ENCODE measurements around the gene CRACDL. TPM values are rescaled to one million over a fixed set of nuclear protein-coding genes. Genes with fewer than 3 reads are reported as not detected.

Gene CRACDL
- total RNA-seq, 1 experiment from 2014 or later = 1.1 TPM

- peaks cover 9% of the 10 kb centered on the region for H3K4me1 Mint-ChIP-seq (ENCODE audit: low read depth, unreplicated experiment)
- TF ChIP-seq CTCF (IDR thresholded peaks at IDR 0.05; ENCODE audit: insufficient read depth in 1 of 2, low read depth in 1 of 2, low read length in 1 of 2, severe bottlenecking in 1 of 2, unreplicated experiment in 1 of 2) = no peak
- CTCF ChIA-PET = interaction anchor here (1.6 kb wide), 1 partner anchor 181 kb away, joined by 6 read pairs; no protein-coding TSS in a partner anchor
These were observed 105.4 kb downstream of the CRACDL start for GRCh38 chr2:98830571-98831145.

GRCh38 chr2:98829581-98830270, 106.3 kb downstream of the CRACDL start:
- no TSS peak for BruUV-seq (replicated peaks)
- Mint-ChIP-seq H3K4me1 (ENCODE audit: low read depth, unreplicated experiment) (peaks cover 9% of the 10 kb centered on the region), H3K36me3 (ENCODE audit: insufficient read depth, unreplicated experiment) (no peaks in the 10 kb centered on the region), H3K27ac (ENCODE audit: unreplicated experiment) (no peak overlapping the region), H3K27me3 (ENCODE audit: insufficient read depth, unreplicated experiment) (no peaks in the 10 kb centered on the region), H3K4me3 (ENCODE audit: unreplicated experiment) (no peak overlapping the region), H3K9me3 (ENCODE audit: unreplicated experiment) (no peaks in the 10 kb centered on the region)
- CTCF ChIA-PET = interaction anchor here (1.6 kb wide), 1 partner anchor 180 kb away, joined by 6 read pairs; no protein-coding TSS in a partner anchor
- TF ChIP-seq CTCF (IDR thresholded peaks at IDR 0.05; ENCODE audit: insufficient read depth in 1 of 2, low read depth in 1 of 2, low read length in 1 of 2, severe bottlenecking in 1 of 2, unreplicated experiment in 1 of 2) = no peak
- intact Hi-C loops (cut with micrococcal nuclease; ENCODE audit: unreplicated experiment) = no loop called here
- Histone ChIP-seq H3K4me1 (peaks cover 3% of the 10 kb centered on the region; the same call in 1 of the 2 replicates), H3K36me3 (ENCODE audit: control insufficient read depth, insufficient read depth, low read length) (no peaks in the 10 kb centered on the region), H3K9me3 (no peaks in the 10 kb centered on the region), H3K27me3 (replicated peaks; ENCODE audit: control insufficient read depth, insufficient read depth, low read length) (no peaks in the 10 kb centered on the region), H3K4me3 (ENCODE audit: low read depth, low read length) (no peak overlapping the region)
- POLR2A ChIA-PET = no interaction called here
- DNase-seq = no peak

More at GRCh38 chr2:98830571-98831145, 105.4 kb downstream of the CRACDL start:
- Histone ChIP-seq H3K27me3 (replicated peaks; ENCODE audit: control insufficient read depth, insufficient read depth, low read length) (no peaks in the 10 kb centered on the region), H3K4me1 (peaks cover 3% of the 10 kb centered on the region; the same call in 1 of the 2 replicates), H3K4me3 (ENCODE audit: low read depth, low read length) (no peak overlapping the region), H3K36me3 (ENCODE audit: control insufficient read depth, insufficient read depth, low read length) (no peaks in the 10 kb centered on the region), H3K9me3 (no peaks in the 10 kb centered on the region)
- Mint-ChIP-seq H3K27ac (ENCODE audit: unreplicated experiment) (no peak overlapping the region), H3K27me3 (ENCODE audit: insufficient read depth, unreplicated experiment) (no peaks in the 10 kb centered on the region), H3K9me3 (ENCODE audit: unreplicated experiment) (no peaks in the 10 kb centered on the region), H3K4me3 (ENCODE audit: unreplicated experiment) (no peak overlapping the region), H3K36me3 (ENCODE audit: insufficient read depth, unreplicated experiment) (no peaks in the 10 kb centered on the region)
- no peak for DNase-seq
- intact Hi-C loops (cut with micrococcal nuclease; ENCODE audit: unreplicated experiment) = no loop called here
- no TSS peak for BruUV-seq (replicated peaks)
- POLR2A ChIA-PET = no interaction called here

DNA sequence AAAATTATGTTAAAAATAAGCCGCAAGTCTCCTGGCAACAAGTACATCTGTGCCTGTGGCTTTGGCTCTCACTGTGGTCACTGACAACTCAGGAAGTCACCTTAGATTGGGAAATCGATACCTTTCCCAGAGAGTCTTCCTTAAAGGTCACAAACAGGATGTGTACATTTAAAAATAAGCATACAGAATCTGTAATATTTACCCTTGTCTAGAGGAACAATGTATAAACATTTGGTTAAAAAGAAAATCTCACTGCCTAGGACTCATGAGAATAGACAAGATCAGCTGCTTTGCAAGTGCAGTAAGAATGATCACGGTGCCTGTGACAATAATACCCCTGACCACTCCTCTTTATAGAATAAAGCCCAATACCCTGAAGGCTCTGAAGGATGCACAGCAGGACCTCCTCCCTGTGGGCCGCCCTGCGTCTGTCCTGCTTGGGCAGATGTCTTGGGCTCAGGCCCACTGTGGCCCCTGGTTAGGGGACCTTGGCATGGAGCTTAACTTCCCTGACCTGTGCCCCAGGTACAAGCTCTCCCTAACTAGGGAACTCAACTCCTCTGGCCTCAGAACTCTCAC, 107.1 kb downstream of the CRACDL start:
- H3K36me3 Mint-ChIP-seq (ENCODE audit: insufficient read depth, unreplicated experiment) = no peaks in the 10 kb centered on the region
- BruUV-seq (replicated peaks) = no TSS peak
- Histone ChIP-seq H3K4me3 (ENCODE audit: low read depth, low read length) (no peak overlapping the region), H3K9me3 (no peaks in the 10 kb centered on the region), H3K36me3 (ENCODE audit: control insufficient read depth, insufficient read depth, low read length) (no peaks in the 10 kb centered on the region), H3K27me3 (replicated peaks; ENCODE audit: control insufficient read depth, insufficient read depth, low read length) (no peaks in the 10 kb centered on the region), H3K4me1 (peaks cover 3% of the 10 kb centered on the region; the same call in 1 of the 2 replicates)
- no peak overlapping the region for H3K27ac Mint-ChIP-seq (ENCODE audit: unreplicated experiment)
- no peaks in the 10 kb centered on the region for H3K27me3 Mint-ChIP-seq (ENCODE audit: insufficient read depth, unreplicated experiment)
- intact Hi-C loops (cut with micrococcal nuclease; ENCODE audit: unreplicated experiment) = no loop called here
- no peak overlapping the region for H3K4me3 Mint-ChIP-seq (ENCODE audit: unreplicated experiment)
- peaks cover 9% of the 10 kb centered on the region for H3K4me1 Mint-ChIP-seq (ENCODE audit: low read depth, unreplicated experiment)
- TF ChIP-seq CTCF (IDR thresholded peaks at IDR 0.05; ENCODE audit: insufficient read depth in 1 of 2, low read depth in 1 of 2, low read length in 1 of 2, severe bottlenecking in 1 of 2, unreplicated experiment in 1 of 2) = no peak
- DNase-seq = no peak
- ChIA-PET CTCF (interaction anchor here (1.6 kb wide), 1 partner anchor 179 kb away, joined by 6 read pairs; no protein-coding TSS in a partner anchor), POLR2A (no interaction called here)
- H3K9me3 Mint-ChIP-seq (ENCODE audit: unreplicated experiment) = no peaks in the 10 kb centered on the region
